Heart left ventricle (tissue), 13 donors: ENCODE data around the gene CBX6.

Experiments
- POLR2A ChIP-seq, 2 donors: fragments of 450-650 bp; IDR thresholded peaks; one replicate each; pipeline ENCODE4 v1.6.1; 2017; ENCODE audit warnings: antibody characterized with exemption in 2 of 2, mild to moderate bottlenecking in 2 of 2, moderate library complexity in 2 of 2
- TF ChIP-seq, protein P1 (sequence below), 12 donors: fragments of 200-600 bp; sonication (generic) in 4 of 12; IDR thresholded peaks; one replicate each; pipeline versions ENCODE4 v1.5.0 to v1.8.0; 2018 to 2022; ENCODE audit warnings: antibody characterized with exemption in 12 of 12, mild to moderate bottlenecking in 5 of 12
- donor health status: ischemic (EF 13 %, LVEDD 7.1; RV severe dilation, severe dysfunction).
- donor health status: DM: no; HTN: yes; CAD: no.
- donor health status: DM: no; HTN: no; CAD: no.
- donor health status: ischemic (EF 25% LVEDD 6.9; RV normal size, moderate dysfunction).
- donor health status: ischemic (EF 25% LVEDD 5.7; RV mildly dilated, moderate dysfunction).
- donor health status: ischemic (EF 35%, LVEDD 5.7; RV mildly dilated, moderate dysfunction).
- donor health status: nonischemic (EF 11% LVEDD 7.7; RV severe dilation, severe dysfunction).
- donor health status: DM: yes; HTN: yes; CAD: no.
- donor health status: PGD.
- donor health status: ischemic (EF 29% LVEDD 5.4; RV normal size, mild dysfunction).
- donor health status: nonischemic (EF 23%, LVEDD 6.1; RV moderate dilation, normal function).

DNA sequence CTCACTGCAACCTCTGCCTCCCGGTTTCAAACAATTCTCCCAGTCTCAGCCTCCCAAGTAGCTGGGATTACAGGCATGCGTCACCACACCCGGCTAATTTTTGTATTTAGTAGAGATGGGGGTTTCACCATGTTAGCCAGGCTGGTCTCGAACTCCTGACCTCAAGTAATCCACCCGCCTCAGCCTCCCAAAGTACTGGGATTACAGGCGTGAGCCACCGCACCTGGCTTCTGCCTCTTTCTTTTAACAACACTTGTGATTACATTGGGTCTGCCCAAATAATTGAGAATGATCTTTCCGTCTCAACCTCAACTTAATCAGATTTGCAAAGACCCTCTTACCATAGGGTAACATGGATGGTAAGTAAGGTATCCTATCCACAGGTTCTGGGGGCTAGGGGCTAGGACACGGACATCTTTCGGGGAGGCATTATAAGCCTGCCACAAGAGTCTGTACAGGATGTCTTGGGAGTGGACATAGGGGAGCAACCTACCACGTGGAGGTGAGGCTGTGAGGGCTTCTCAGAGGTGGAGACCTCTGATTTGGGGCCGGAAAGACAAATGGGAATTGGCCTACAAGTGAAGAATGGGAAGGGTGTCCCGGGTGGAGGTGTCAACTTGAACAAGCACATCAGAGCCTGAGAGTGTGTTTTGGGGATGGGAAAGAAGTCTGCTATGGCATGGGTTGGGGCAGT, 2.7 kb upstream of the CBX6 start:
- no peak for TF ChIP-seq POLR2A (IDR thresholded peaks at IDR 0.05)
- TF ChIP-seq, protein P1, sequence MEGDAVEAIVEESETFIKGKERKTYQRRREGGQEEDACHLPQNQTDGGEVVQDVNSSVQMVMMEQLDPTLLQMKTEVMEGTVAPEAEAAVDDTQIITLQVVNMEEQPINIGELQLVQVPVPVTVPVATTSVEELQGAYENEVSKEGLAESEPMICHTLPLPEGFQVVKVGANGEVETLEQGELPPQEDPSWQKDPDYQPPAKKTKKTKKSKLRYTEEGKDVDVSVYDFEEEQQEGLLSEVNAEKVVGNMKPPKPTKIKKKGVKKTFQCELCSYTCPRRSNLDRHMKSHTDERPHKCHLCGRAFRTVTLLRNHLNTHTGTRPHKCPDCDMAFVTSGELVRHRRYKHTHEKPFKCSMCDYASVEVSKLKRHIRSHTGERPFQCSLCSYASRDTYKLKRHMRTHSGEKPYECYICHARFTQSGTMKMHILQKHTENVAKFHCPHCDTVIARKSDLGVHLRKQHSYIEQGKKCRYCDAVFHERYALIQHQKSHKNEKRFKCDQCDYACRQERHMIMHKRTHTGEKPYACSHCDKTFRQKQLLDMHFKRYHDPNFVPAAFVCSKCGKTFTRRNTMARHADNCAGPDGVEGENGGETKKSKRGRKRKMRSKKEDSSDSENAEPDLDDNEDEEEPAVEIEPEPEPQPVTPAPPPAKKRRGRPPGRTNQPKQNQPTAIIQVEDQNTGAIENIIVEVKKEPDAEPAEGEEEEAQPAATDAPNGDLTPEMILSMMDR (IDR thresholded peaks at IDR 0.05) = no peak
